ENCODE data around the gene GLRX. TPM values are rescaled to one million over a fixed set of nuclear protein-coding genes. Genes with fewer than 3 reads are reported as not detected.

The GLRX gene
- polyA plus RNA-seq, 3 donors: 386 to 603 (median 555) TPM

DNA sequence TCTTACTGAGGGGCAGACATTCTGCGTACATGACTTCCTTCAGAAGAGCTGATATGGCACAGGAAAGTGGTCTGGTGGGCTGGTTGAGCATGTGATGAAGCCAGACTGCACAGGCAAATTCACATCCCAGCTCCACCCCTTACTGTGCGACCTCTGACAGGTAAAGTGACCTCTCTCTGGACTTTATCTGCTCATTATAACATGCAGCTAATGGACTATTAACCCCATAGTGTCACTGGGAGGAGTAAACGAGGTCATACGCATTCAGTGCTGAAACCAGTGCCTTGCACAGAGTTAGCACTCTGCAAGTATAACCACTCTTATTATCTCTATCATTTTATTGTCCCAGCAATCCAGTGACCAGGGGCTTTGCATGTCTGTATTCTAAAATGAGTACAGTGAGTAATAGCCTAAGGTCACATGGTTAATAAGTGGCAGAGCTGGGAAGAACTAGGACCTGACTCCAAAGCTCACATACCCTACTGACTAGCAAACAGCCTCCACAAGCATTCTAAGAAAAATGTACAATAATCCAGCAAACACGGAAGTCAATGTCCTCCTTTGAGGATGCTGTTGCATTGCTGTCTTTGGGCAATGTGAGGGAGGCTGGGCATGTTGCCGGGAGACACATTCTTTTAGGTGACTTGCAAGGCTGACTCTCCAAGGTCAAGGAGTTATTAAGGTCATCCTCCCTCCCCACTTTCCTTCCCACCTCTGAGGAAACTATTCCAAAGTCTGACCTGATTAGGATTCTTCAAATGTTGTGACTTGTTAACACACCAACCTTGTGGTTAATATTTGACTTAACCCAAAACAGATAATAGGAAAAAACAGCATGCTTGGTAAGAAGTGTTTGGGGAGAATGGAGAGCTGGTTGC lies 19.0 kb downstream of the GLRX start:
- H4K20me1 ChIP-seq (ENCODE audit: insufficient read depth, low read length): peaks cover 6% of the 10 kb centered on the region
- peaks cover 2 to 10% (median 7%) of the 10 kb centered on the region in 7 donors for H3K9me3 Mint-ChIP-seq

DNA sequence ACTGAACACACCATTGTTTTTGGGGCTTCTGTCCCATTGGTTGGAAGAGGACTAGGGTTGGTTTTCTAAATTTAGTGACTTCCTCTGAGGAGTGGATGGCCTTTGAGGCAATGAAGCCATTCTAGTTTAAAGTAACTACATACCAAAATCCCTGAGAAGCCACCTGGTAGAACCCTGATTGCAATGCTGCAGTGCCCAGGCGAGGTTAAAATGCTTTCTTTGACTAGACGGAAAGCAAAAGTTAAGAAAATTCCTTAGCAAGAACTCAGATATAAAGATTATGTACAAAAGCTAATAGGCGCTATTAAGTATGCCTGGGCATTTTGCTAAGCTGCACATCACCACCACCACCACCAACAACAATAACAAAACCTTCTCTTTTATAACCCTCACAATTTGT lies 20.6 kb downstream of the GLRX start:
- H3K4me2 ChIP-seq (replicated peaks; ENCODE audit: extremely low read depth, low read length, poor library complexity, severe bottlenecking): no peak overlapping the region
- H2AFZ ChIP-seq (ENCODE audit: insufficient read depth, low read depth, low read length, poor library complexity, severe bottlenecking): no peak overlapping the region
- no peaks in the 10 kb centered on the region for H4K20me1 ChIP-seq (ENCODE audit: insufficient read depth, low read length)
- DNase-seq: no peak
- intact Hi-C loops (cut with micrococcal nuclease): no loop called here
- no CpG with 5 or more reads among the region's 3 CpGs for WGBS (ENCODE audit: insufficient coverage)
- H3K79me2 ChIP-seq (ENCODE audit: insufficient read depth, low read length): no peaks in the 10 kb centered on the region
- H3K27me3 ChIP-seq (ENCODE audit: control insufficient read depth in 2 of 2, insufficient read depth in 2 of 2, low read length in 2 of 2): no peaks in the 10 kb centered on the region
- Mint-ChIP-seq H3K9me3 (peaks cover 2 to 10% (median 7%) of the 10 kb centered on the region in 7 donors), H3K4me3 (no peak overlapping the region), H3K27ac (peak overlapping the region in 2 of 7 donors; percentile 4 to 19), H3K36me3 (peaks cover 34 to 72% of the 10 kb centered on the region in 2 donors), H3K4me1 (peaks cover 19% of the 10 kb centered on the region), H3K27me3 (ENCODE audit: low read depth in 3 of 3) (no peaks in the 10 kb centered on the region)
- H3K4me3 ChIP-seq (replicated peaks in 1 of 3; ENCODE audit: low read depth in 2 of 3, low read length in 3 of 3): no peak overlapping the region
- peaks cover 0 to 5% of the 10 kb centered on the region in 2 donors for H3K9me3 ChIP-seq (replicated peaks in 1 of 2; ENCODE audit: control insufficient read depth in 1 of 2, insufficient read depth in 1 of 2, low read length in 2 of 2)
- peaks cover 7 to 8% of the 10 kb centered on the region in 2 donors for H3K4me1 ChIP-seq (ENCODE audit: control insufficient read depth in 1 of 2, insufficient read depth in 2 of 2, low read length in 2 of 2)
- peaks cover 4 to 25% of the 10 kb centered on the region in 2 donors for H3K36me3 ChIP-seq (replicated peaks in 1 of 2; ENCODE audit: control insufficient read depth in 1 of 2, insufficient read depth in 2 of 2, low read length in 2 of 2)
- no peak overlapping the region for H3K9ac ChIP-seq (ENCODE audit: insufficient read depth, low read length, poor library complexity, severe bottlenecking)
- H3K27ac ChIP-seq (ENCODE audit: low read depth in 1 of 2, low read length in 2 of 2): peak overlapping the region in 1 of 2 donors; percentile 3
- TF ChIP-seq, protein P1, sequence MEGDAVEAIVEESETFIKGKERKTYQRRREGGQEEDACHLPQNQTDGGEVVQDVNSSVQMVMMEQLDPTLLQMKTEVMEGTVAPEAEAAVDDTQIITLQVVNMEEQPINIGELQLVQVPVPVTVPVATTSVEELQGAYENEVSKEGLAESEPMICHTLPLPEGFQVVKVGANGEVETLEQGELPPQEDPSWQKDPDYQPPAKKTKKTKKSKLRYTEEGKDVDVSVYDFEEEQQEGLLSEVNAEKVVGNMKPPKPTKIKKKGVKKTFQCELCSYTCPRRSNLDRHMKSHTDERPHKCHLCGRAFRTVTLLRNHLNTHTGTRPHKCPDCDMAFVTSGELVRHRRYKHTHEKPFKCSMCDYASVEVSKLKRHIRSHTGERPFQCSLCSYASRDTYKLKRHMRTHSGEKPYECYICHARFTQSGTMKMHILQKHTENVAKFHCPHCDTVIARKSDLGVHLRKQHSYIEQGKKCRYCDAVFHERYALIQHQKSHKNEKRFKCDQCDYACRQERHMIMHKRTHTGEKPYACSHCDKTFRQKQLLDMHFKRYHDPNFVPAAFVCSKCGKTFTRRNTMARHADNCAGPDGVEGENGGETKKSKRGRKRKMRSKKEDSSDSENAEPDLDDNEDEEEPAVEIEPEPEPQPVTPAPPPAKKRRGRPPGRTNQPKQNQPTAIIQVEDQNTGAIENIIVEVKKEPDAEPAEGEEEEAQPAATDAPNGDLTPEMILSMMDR (IDR thresholded peaks at IDR 0.05): no peak

More for the DNA sequence above, 19.0 kb downstream of the GLRX start:
- Histone ChIP-seq H3K4me3 (replicated peaks in 1 of 3; ENCODE audit: low read depth in 2 of 3, low read length in 3 of 3) (no peak overlapping the region), H2AFZ (ENCODE audit: insufficient read depth, low read depth, low read length, poor library complexity, severe bottlenecking) (no peak overlapping the region), H3K4me2 (replicated peaks; ENCODE audit: extremely low read depth, low read length, poor library complexity, severe bottlenecking) (no peak overlapping the region), H3K4me1 (ENCODE audit: control insufficient read depth in 1 of 2, insufficient read depth in 2 of 2, low read length in 2 of 2) (peaks cover 9 to 12% of the 10 kb centered on the region in 2 donors), H3K9me3 (replicated peaks in 1 of 2; ENCODE audit: control insufficient read depth in 1 of 2, insufficient read depth in 1 of 2, low read length in 2 of 2) (peaks cover 0 to 5% of the 10 kb centered on the region in 2 donors), H3K36me3 (replicated peaks in 1 of 2; ENCODE audit: control insufficient read depth in 1 of 2, insufficient read depth in 2 of 2, low read length in 2 of 2) (peaks cover 4 to 36% of the 10 kb centered on the region in 2 donors), H3K27me3 (ENCODE audit: control insufficient read depth in 2 of 2, insufficient read depth in 2 of 2, low read length in 2 of 2) (no peaks in the 10 kb centered on the region), H3K79me2 (ENCODE audit: insufficient read depth, low read length) (peaks cover 7% of the 10 kb centered on the region), H3K9ac (ENCODE audit: insufficient read depth, low read length, poor library complexity, severe bottlenecking) (no peak overlapping the region), H3K27ac (ENCODE audit: low read depth in 1 of 2, low read length in 2 of 2) (no peak overlapping the region)
- peaks cover 21% of the 10 kb centered on the region for H3K4me1 Mint-ChIP-seq
- TF ChIP-seq, protein P1 (IDR thresholded peaks at IDR 0.05): no peak
- no peak for DNase-seq
- intact Hi-C loops (cut with micrococcal nuclease): no loop called here
- WGBS (ENCODE audit: insufficient coverage): no CpG with 5 or more reads among the region's 6 CpGs
- H3K36me3 Mint-ChIP-seq: peaks cover 34 to 79% of the 10 kb centered on the region in 2 donors
- H3K4me3 Mint-ChIP-seq: no peak overlapping the region
- no peaks in the 10 kb centered on the region for H3K27me3 Mint-ChIP-seq (ENCODE audit: low read depth in 3 of 3)
- peak overlapping the region in 2 of 7 donors; percentile 24 to 57 for H3K27ac Mint-ChIP-seq

Measured in CD14-positive monocyte (primary cell).